DOHH2 (cell line): Measurements from ENCODE around the gene KNG1.
"Not testable (repeated sequence)": the region's sequence is repeated elsewhere in the genome, so short reads cannot be mapped to it uniquely, and the experiment has no call there.

Experiments used
- H3F3A ChIP-seq: fragments of 200-600 bp; sonication (generic), shearing (Covaris generic); 2 replicates; pipeline ENCODE4 v1.6.0; 2016; ENCODE audit warnings: antibody characterized with exemption, mild to moderate bottlenecking; ENCODE audit not compliant: control insufficient read depth, insufficient read depth
- H3K27ac ChIP-seq: fragments of 200-600 bp; sonication (generic); 2 replicates; pipeline ENCODE4 v1.5.1; 2014; ENCODE audit warnings: low read depth, mild to moderate bottlenecking, low read length, moderate library complexity
- H3K27me3 ChIP-seq: fragments of 200-600 bp; sonication (generic); 2 replicates; pipeline ENCODE4 v1.6.1; 2014; ENCODE audit warnings: mild to moderate bottlenecking, low read length, mixed read lengths; ENCODE audit not compliant: control insufficient read depth
- H3K36me3 ChIP-seq: fragments of 200-600 bp; sonication (generic); 2 replicates; pipeline ENCODE4 v1.6.1; 2014; ENCODE audit warnings: mild to moderate bottlenecking, low read length, moderate library complexity, mixed read lengths; ENCODE audit not compliant: control insufficient read depth
- H3K4me1 ChIP-seq: fragments of 200-600 bp; sonication (generic); 2 replicates; pipeline ENCODE4 v1.6.1; 2014; ENCODE audit warnings: mild to moderate bottlenecking, low read length, mixed read lengths; ENCODE audit not compliant: control insufficient read depth
- H3K4me2 ChIP-seq: fragments of 200-600 bp; sonication (generic); 2 replicates; pipeline ENCODE4 v1.6.0; 2014; ENCODE audit warnings: mild to moderate bottlenecking, low read length, moderate library complexity
- H3K4me3 ChIP-seq: fragments of 200-600 bp; sonication (generic); 2 replicates; pipeline ENCODE4 v1.5.1; 2014; ENCODE audit warnings: mild to moderate bottlenecking, low read length, mixed read lengths
- H3K79me2 ChIP-seq: fragments of 200-600 bp; sonication (generic); 2 replicates; pipeline ENCODE4 v1.6.1; 2014; ENCODE audit warnings: mild to moderate bottlenecking, low read length, mixed read lengths; ENCODE audit not compliant: control insufficient read depth
- H3K9me2 ChIP-seq: fragments of 200-600 bp; sonication (generic); replicated peaks from 2 replicates; pipeline ENCODE4 v1.6.1; 2014; ENCODE audit warnings: mild to moderate bottlenecking, low read length, mixed read lengths; ENCODE audit not compliant: control insufficient read depth
- H3K9me3 ChIP-seq: fragments of 200-600 bp; sonication (generic); 2 replicates; pipeline ENCODE4 v1.6.1; 2014; ENCODE audit warnings: antibody characterized with exemption, low read length, mixed read lengths; ENCODE audit not compliant: control insufficient read depth, insufficient read depth
- H4K20me1 ChIP-seq: fragments of 200-600 bp; sonication (generic); 2 replicates; pipeline ENCODE4 v1.6.0; 2014; ENCODE audit warnings: low read depth, mild to moderate bottlenecking, antibody characterized with exemption, low read length, moderate library complexity; ENCODE audit not compliant: control insufficient read depth, insufficient read depth
- CTCF ChIP-seq: fragments of 200-600 bp; sonication (generic); IDR thresholded peaks from one replicate; pipeline ENCODE4 v1.5.1; 2014; ENCODE audit warnings: antibody characterized with exemption, mild to moderate bottlenecking, low read depth, low read length; ENCODE audit not compliant: poor library complexity, severe bottlenecking
- EZH2phosphoT487 ChIP-seq: fragments of 200-600 bp; sonication (generic); IDR thresholded peaks from 2 replicates; pipeline ENCODE4 v1.6.1; 2017; ENCODE audit warnings: borderline replicate concordance, mild to moderate bottlenecking, antibody characterized with exemption, low read length, moderate library complexity, mixed read lengths

KNG1 gene

GRCh38 chr3:186680869-186681268 lies 36.3 kb upstream of the KNG1 start:
- peaks cover 4% of the 10 kb centered on the region; the same call in 1 of the 2 replicates for H3K9me3 ChIP-seq
- no peaks in the 10 kb centered on the region for H3K79me2 ChIP-seq
- H3K27ac ChIP-seq = no peak overlapping the region
- H3K4me3 ChIP-seq = no peak overlapping the region
- H3K9me2 ChIP-seq = no peaks in the 10 kb centered on the region
- no peaks in the 10 kb centered on the region for H3K4me1 ChIP-seq
- TF ChIP-seq EZH2phosphoT487 (no peak), CTCF (no peak)
- no peaks in the 10 kb centered on the region for H3F3A ChIP-seq
- peaks cover 11% of the 10 kb centered on the region for H3K27me3 ChIP-seq
- H3K4me2 ChIP-seq = no peak overlapping the region
- no peaks in the 10 kb centered on the region for H3K36me3 ChIP-seq
- H4K20me1 ChIP-seq = no peaks in the 10 kb centered on the region

- Histone ChIP-seq H3K9me3 (peaks cover 8% of the 10 kb centered on the region), H3K4me3 (no peak overlapping the region), H3K4me1 (no peaks in the 10 kb centered on the region), H3K4me2 (no peak overlapping the region), H3K79me2 (no peaks in the 10 kb centered on the region), H3K27me3 (peaks cover 8% of the 10 kb centered on the region), H4K20me1 (no peaks in the 10 kb centered on the region), H3F3A (no peaks in the 10 kb centered on the region), H3K27ac (no peak overlapping the region), H3K36me3 (no peaks in the 10 kb centered on the region), H3K9me2 (no peaks in the 10 kb centered on the region)
- TF ChIP-seq CTCF (no peak), EZH2phosphoT487 (no peak)
These were observed 34.3 kb upstream of the KNG1 start for GRCh38 chr3:186682812-186683211.

GRCh38 chr3:186683979-186684378 lies 33.2 kb upstream of the KNG1 start:
- Histone ChIP-seq H4K20me1 (no peaks in the 10 kb centered on the region), H3K79me2 (no peaks in the 10 kb centered on the region), H3K4me1 (no peaks in the 10 kb centered on the region), H3K27ac (no peak overlapping the region), H3K9me3 (peaks cover 8% of the 10 kb centered on the region), H3K4me3 (no peak overlapping the region), H3F3A (no peaks in the 10 kb centered on the region), H3K9me2 (no peaks in the 10 kb centered on the region), H3K36me3 (no peaks in the 10 kb centered on the region), H3K4me2 (no peak overlapping the region), H3K27me3 (peaks cover 4% of the 10 kb centered on the region; the same call in 1 of the 2 replicates)
- TF ChIP-seq EZH2phosphoT487 (no peak), CTCF (no peak)

GRCh38 chr3:186686475-186686874 lies 30.7 kb upstream of the KNG1 start:
- H3K27ac ChIP-seq, H4K20me1 ChIP-seq, H3K9me2 ChIP-seq, H3K36me3 ChIP-seq, H3K27me3 ChIP-seq, H3F3A ChIP-seq, H3K4me3 ChIP-seq, H3K79me2 ChIP-seq, H3K4me1 ChIP-seq, H3K4me2 ChIP-seq, H3K9me3 ChIP-seq: not testable (repeated sequence)
